Gastroesophageal sphincter (tissue), 3 donors: Measurements from ENCODE around the gene DOCK2.

ENCODE experiments used
- POLR2AphosphoS5 ChIP-seq: sonication (generic); formaldehyde crosslinking; IDR thresholded peaks from one replicate; pipeline ENCODE4 v1.6.1; 2017; ENCODE audit warnings: antibody characterized with exemption
- TF ChIP-seq, protein P1 (sequence below), 4 experiments: fragments of 200-600 bp in 2 of 4; fragments of 450-650 bp in 2 of 4; sonication (generic) in 1 of 4; IDR thresholded peaks; one replicate each; pipeline ENCODE4 v1.5.1; 2017 to 2019; ENCODE audit warnings: antibody characterized with exemption in 4 of 4, mild to moderate bottlenecking in 2 of 4, moderate library complexity in 2 of 4

DNA sequence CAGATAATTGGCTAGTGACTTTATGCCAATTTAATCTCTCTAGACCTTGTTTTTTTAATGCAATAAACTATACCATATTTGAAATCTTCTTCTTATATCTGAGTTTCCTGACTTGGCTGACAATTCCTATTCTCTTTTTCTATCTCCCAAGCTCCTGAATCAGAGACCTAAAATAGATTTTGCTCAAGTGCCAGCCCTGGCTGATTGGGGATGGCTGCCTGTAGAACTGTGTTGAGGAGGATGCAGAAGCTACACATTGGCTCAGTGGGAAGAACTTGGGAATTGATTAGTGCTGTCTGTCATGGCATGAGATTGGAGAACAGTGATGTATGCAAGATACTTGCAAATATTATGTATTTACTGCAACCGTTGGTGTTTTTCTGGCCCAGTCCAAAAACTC, 210.4 kb downstream of the DOCK2 start:
- TF ChIP-seq, protein P1, sequence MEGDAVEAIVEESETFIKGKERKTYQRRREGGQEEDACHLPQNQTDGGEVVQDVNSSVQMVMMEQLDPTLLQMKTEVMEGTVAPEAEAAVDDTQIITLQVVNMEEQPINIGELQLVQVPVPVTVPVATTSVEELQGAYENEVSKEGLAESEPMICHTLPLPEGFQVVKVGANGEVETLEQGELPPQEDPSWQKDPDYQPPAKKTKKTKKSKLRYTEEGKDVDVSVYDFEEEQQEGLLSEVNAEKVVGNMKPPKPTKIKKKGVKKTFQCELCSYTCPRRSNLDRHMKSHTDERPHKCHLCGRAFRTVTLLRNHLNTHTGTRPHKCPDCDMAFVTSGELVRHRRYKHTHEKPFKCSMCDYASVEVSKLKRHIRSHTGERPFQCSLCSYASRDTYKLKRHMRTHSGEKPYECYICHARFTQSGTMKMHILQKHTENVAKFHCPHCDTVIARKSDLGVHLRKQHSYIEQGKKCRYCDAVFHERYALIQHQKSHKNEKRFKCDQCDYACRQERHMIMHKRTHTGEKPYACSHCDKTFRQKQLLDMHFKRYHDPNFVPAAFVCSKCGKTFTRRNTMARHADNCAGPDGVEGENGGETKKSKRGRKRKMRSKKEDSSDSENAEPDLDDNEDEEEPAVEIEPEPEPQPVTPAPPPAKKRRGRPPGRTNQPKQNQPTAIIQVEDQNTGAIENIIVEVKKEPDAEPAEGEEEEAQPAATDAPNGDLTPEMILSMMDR (IDR thresholded peaks at IDR 0.05), result no peak
- no peak for TF ChIP-seq POLR2AphosphoS5
